ENCODE measurements around the gene GALE.

- TF ChIP-seq CTCF (IDR thresholded peaks at IDR 0.05) (no peak), POLR2A (IDR thresholded peaks at IDR 0.05) (peak; percentile 82)
These were observed 22.4 kb downstream of the GALE start, which contains the start of gene PITHD1 for GRCh38 chr1:23777979-23778814.
